IPS DF 4.7 (cell line): Measurements from ENCODE around the gene OBP2A.
"Not testable (repeated sequence)": the region's sequence is repeated elsewhere in the genome, so short reads cannot be mapped to it uniquely, and the experiment has no call there.

Experiments used
- DNase-seq: peaks from one replicate; pipeline ENCODE4 v3.0.0-alpha.2; 2013; ENCODE audit warnings: low spot score; ENCODE audit errors: extremely low read depth

The OBP2A gene, protein sequence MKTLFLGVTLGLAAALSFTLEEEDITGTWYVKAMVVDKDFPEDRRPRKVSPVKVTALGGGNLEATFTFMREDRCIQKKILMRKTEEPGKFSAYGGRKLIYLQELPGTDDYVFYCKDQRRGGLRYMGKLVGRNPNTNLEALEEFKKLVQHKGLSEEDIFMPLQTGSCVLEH

DNA sequence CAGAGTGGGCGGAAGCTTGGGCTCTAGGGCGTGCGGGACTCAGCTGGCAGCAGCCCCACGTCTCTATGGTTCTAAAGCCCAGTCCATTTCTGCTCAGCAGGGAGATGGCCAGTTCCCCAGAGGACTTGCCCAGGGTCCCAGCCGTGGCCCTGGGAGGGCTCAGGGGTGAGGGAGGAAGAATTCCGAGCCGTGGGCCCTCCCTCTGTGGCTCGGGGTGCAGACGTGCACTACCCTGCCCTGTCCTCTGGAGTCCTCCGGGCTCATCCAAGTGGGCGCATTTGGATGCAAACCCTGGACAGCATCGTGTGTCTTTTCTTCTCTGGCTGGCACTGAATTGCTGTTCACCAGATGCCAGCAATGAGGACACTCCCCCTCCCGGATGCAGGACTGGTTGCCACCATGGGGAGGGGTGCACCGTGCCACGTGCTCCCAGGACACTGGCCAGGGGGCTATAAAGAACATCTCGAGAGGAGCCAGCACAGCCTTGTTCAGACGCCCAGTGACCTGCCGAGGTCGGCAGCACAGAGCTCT lies at the start of gene OBP2A:
OBP2A (plus strand) TSS at position 481 of the 531 bp plus-strand sequence. CDS start 55 bp downstream, outside the sequence.
- DNase-seq = not testable (repeated sequence)

DNA sequence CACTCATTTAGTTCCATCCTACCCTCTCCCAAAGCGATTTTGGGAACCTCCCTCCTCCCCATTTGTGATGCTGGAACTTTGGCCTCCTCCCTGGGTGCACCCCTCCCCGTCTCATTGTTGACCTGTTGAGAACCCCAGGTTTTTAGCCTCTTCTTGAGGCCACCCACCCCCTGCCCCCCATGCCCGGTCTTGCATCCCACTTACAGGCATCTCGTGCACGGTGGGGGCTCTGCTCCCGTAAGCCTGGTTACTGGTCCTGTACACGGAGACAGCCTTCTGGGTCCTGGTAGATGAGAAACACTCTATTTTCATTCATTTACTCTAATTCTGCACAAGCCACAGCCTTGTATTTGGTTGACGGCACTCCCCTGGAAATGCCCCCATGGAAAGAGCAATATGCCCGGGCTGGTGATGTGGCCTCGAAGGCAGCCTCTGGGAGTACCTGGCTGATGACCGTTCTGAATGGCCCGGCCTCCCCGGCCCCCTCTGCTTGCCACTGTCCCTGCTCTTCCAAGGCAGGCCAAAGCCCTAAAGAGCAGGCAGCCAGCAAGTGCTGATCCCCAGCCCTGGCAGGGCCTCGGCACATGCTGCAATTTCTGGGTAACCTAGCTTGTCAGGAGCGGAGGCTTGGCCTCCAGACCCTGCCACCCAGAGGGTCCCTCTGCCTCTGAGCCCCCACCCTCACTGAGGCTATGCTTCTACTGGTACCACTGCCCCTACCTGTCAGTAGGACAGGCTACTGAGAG lies 47.4 kb upstream of the OBP2A start:
- DNase-seq = no peak

DNA sequence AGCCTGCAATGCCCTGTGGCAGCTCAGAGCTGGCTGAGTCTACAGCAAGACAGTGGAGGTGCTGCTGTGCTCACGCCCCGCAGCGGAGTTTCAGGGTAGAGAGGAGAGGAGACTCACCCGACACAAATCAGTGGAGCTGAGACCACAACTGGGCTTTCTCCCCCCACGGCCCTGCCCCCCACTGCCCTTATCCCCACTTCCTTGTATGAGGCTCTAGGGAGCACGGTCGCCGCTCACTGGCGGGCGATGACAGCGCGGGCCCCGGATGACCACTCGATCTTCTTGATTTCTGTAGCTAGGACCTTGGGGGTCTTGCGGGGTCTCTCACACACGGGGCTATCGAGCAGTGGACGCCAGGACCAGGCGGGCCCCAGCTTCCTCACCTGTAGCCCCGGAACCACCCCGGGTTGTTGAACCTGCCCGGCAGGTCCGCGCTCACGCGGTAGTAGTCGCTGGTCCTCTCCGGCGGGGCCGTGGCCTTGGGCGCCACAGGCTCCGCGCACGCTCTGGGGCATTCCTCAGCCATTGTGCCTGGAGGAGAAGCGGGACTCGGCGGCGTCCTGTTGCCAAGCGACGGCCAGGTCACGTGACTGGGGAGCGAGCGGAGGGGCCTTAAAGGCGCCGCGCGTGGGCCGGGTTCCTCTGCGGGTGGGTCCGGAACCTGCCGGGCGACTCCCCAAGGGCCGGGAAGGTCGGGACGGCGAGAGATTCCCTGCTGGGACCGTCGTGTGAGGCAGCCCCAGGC lies 46.4 kb upstream of the OBP2A start:
- DNase-seq = no peak

DNA sequence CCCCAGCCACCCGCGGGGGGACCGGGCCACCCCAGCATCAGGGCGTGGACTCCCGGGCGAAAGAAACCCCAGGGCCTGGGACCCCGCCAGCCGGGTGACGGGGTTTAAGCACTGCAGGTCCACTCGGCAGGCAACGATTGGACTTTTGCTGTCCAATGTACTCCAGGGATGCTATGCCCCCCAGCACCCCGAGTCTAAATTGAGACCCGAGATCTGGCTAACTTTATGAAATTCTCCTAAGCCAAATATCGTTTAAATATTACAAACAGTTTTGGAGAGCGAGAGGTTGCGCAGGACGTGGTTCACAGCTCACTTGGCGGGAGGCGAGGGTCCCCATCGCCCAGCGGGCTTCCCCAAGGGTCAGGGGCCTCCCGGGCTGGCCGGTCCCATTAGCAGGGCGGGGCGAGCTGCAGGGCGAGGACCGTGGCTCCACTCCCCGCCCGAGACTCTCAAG lies 45.8 kb upstream of the OBP2A start:
- no peak for DNase-seq

DNA sequence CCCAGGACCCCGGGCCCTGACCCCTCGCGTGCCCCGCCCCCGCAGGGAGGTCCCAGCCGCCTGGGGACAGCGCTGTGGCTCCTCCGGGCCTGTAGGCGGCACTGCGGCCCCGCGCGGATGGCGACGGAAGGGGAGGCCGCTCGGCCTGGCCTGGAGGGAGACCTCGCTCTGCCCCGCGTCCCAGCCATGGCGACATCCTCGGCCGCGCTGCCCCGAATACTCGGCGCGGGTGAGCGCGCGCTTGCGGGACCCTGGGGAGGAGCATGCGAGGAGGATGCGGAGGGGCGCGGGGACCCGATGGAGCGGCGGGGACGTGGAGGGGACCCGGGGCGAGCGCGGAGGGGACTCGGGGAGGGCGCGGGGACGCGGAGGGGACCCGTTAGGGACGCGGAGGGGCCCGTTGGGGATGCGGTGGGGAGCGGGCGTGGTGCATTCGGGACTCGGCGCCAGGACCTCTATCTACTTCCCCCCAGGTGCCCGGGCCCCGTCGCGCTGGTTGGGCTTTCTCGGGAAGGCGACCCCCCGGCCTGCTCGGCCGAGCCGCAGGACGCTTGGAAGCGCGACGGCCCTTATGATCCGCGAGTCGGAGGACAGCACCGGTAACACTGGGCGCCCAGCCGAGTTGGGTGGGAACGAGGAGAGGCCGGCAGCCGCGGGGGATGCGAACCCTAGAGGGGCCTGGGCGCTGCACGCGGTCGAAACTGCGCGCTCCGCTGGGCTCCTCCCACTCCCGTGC lies 45.2 kb upstream of the OBP2A start, which contains the start of gene MRPS2:
MRPS2 (plus strand) TSS at position 158 of the 736 bp plus-strand sequence; CDS start at position 187, 29 bp downstream.
- no peak for DNase-seq

DNA sequence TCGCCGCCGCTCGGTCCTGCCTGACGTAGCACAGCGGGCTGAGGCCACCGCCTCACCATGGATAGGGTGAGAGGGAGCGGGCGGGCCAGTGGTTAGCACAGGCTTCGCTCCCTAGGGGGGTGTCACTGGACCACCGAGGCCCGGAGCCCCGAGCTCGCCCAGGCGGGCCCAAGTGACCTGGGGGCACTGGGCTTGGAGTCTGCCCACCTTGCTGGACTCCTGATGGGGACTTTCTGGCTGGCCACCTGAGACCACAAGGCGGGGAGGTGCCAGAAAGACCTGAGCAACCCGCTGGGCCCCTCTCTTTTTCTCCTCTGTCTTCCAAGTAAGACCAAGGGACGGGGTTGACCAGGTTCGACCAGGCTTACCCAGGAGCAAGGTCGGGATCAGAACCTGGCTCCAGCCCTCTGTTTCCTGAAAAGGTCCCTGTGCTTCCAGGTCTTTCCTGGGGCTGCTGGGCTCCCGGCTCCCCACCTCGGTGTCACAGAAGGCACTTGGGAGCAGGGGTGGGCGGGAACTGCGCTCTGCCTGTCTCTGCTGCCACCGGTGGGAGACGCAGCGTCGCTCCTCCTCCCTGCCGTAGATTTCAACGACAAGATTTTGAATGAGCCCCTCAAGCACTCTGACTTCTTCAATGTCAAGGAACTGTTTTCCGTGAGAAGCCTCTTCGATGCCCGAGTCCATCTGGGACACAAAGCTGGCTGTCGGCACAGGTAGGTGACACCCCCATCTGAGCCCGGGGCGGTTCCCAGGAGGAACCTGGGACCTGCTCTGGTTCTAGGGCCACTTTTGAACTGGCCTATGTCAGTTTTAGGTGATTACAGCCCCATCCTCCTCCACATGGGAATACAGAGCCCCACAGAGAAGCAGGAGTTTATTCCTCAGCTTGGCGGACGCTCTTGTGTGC lies 44.4 kb upstream of the OBP2A start:
- DNase-seq = no peak

DNA sequence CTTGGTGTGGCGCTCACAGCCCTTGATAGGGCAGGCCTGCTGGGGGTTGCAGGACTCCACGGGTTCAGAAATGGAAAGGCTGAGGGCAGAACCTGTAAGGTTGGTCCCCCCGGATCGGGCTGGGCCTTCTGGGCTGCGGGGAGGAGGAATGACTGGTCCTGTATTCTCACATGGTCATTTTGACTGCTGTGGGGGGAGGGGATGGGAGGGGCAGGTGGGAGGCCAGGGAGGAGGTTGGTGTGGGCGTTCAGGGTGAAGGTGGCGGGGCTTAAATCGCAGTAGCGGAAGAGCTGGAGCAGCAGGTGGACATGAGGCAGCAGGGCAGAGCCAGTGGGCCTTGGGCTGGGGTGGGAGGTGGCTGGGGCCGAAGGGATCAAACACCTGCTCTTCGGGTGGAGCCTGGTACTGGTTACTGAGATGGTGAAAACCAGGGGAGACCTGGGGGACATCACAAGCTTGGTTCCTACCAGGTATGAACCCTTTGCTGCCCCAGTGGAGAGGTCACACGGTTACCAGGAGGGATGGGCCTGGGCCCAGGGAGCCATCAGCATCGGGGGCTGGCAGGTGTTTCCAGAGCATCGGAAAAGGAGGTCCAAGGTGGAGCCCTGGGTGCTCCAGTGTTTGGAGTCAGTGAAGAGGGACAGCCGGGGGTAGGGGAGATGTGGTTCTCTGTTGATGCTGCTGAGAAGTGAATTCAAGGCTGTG lies 43.6 kb upstream of the OBP2A start:
- DNase-seq = no peak

DNA sequence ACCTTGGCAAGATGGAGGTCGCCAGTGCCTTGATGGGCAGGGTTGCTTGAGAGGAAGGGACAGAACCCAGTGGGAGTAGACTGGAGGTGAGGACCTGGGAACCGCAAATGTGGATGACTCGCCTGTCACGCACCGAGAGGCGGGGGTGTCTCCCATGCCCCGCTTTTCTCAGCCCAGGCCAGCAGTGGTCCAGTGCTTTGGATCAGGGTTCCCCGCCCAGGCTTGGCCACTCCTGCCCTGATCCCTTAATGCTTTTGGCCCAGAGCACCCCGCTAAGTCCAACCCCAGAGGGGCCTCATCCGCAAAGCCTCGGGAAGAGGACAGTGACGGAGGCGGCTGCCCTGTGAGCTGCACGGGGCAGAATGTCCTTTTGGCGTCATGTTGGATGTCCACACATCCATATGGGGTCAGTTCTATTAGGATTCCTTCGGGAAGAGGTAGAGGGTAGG lies 43.0 kb upstream of the OBP2A start:
- no peak for DNase-seq

DNA sequence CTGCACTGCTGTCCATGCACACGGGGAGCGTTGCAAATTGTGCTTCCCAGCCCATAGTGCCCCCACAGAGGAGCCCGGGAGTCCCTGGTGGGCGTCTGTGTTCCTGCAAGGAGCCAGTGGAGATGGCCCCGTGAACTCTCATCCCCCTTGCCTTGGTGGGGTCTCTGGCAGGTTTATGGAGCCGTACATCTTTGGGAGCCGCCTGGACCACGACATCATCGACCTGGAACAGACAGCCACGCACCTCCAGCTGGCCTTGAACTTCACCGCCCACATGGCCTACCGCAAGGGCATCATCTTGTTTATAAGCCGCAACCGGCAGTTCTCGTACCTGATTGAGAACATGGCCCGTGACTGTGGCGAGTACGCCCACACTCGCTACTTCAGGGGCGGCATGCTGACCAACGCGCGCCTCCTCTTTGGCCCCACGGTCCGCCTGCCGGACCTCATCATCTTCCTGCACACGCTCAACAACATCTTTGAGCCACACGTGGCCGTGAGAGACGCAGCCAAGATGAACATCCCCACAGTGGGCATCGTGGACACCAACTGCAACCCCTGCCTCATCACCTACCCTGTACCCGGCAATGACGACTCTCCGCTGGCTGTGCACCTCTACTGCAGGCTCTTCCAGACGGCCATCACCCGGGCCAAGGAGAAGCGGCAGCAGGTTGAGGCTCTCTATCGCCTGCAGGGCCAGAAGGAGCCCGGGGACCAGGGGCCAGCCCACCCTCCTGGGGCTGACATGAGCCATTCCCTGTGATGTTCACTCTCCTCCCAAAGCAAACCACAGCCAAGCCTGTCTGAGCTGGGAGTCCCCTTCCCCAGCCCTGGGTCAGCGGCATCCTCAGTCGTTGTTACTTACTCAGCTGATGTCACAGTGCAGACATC lies 42.3 kb upstream of the OBP2A start:
- DNase-seq = no peak

DNA sequence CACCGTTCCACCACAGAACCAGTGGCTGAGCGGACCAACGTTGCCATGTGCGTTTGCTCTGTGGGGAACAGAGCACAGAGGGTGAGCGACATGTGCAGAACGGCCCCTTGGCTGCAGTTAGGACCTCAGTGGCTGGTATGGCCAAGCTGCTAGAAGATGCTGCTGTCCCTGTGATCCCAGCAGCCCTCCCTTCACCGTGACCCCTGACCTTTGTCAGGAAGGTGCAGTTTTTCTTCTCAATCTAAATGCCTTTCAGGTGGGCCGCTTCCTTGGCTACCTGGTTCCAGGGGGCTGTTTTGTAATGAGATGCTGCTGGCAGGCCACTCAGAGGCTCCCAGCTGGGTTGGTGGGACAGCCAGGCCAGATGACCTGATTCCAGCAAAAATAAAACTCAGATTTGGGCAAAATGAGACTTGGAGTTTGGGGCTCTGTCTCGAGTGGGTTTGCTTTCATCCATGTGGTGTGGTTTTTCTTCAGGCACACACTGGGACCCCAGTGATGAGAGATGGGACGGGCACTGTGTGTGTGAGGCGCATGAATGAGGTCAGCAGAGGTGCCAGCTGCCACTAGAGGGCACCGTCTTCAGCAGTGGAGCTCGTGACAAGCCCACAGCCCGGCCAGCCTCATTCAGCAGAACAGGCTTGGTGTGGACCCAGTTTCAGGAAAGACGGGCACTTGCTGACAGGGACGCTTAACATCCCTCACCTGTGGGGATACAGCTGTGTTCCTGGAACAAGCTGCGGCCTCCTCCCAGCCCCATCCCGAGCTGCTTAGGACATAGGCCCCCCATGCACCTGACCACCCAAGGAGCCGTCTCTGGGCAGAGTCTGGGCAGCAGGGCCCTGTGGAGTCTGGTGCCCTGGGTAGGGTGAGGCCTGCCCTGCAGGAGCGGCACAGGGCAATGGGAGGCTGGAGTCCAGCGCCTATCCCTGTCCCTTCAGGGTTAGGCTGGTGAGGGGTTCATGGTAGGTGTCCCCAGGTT lies 41.4 kb upstream of the OBP2A start:
- no peak for DNase-seq

DNA sequence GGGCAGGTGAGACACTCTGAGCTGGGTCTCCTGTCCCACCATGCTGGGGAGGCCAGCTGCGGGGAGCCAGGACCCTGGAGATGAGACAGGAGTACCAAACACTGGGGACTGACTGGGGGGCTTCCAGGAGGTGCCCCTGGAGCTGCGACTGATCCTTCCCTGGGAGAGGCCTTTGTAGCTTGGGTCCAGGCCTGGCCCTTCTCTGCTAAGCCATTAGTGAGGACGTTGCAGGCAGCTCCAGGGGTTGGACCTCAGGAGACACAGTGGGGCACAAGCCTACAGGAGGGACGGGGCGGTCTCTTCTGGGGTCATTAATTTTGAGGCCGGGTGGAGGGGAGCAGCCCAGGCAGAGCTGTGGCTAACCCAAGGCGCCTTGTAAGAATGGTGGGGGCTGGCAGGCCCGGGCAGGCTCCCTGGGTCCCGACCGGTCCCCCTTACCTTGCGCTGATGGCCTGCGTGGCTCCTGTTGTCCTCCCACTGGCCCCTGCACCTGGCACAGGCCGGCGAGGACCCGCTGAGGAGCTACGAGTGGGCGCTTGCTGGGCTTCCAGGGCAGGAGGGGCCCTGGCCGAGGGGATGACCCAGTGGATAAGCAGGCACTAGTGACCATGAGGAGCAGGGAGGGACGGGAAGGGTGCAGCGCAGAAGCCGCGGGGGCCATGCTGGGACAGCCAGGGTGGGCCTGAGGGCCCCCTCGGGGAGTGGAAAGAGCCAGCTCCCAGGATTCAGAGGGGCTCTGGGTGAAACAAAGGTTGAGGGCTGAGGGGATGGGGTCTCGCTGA lies 40.3 kb upstream of the OBP2A start:
- no peak for DNase-seq

DNA sequence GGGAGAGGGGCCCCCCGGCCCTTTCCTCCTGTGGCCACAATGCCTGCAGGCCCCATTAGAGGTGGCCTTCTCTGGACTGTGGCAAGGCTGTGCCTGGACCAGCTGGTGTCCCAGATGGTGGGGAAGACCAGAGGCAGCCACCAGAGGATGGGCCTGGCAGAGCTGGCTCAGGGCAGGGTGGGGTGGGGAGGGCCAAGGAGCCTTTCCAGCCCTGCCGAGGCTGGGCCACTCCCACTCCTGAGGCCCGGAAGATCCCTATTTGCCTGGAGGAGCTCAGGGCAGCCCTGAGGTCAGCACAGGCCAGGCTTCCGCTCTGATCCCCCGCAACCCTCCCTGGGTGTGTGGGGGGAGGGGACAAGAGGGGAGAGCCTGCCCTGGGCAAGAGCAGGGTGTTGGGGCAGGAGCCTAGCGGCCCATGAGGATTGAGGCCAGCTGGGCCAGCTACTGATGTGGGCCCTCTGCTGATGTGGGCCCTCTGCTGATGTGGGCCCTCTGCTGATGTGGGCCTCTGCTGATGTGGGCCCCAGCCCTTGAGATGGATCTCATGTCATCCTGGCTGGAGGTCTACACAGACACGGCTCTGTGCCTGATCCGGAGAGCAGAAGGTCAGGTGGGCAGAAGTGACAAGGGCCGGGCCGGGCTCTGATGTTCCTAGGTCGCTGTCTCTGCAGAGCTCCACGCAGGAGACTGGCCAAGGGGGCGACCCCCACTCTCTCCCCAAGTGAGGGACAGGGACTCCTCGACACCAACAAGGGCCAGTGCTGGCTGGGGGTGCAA lies 39.4 kb upstream of the OBP2A start:
- DNase-seq = no peak

DNA sequence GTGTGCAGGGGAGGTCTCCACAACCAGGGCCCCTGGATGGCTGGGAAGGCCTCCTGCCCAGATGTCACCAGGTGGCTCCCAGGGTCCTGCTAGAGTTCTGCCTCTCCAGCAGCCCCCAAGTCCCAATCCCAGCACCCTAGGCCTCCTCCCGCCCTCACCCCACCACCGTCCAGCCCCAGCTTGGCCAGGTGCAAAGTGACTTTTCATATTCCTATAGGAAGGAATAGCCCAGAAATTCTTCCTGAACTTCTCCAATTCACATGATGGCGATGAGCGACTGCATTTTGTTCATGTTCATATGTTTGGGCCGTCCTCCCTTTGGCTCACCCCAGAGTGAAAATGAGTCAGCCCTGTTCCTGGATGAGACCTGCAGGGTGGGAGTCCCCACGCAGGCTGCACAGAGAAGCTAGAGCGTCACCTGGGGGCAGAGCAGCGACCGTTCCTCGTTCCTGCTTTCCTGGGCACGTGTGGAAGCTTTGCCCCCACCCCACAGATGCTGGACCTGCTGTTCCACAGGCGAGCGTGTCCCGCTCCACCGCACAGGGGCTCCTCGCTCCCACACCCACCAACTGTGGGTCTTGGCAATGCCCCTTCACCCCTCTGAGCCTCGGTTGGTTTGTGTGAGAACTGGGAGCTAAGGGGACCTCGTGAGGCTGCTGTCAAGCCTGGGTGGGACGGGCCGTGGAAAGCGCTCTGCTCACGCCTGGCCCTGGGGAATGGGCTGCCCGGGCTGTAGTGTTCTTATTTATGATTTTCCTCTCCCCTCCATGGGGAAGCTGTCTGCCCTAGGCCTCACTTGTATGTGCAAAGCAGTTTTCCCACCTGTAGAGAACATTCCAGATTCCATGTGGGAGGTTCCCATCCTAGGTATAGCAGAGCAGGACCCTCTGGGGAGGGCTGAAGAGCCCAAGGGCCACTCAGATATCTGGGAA lies 38.6 kb upstream of the OBP2A start:
- no peak for DNase-seq

DNA sequence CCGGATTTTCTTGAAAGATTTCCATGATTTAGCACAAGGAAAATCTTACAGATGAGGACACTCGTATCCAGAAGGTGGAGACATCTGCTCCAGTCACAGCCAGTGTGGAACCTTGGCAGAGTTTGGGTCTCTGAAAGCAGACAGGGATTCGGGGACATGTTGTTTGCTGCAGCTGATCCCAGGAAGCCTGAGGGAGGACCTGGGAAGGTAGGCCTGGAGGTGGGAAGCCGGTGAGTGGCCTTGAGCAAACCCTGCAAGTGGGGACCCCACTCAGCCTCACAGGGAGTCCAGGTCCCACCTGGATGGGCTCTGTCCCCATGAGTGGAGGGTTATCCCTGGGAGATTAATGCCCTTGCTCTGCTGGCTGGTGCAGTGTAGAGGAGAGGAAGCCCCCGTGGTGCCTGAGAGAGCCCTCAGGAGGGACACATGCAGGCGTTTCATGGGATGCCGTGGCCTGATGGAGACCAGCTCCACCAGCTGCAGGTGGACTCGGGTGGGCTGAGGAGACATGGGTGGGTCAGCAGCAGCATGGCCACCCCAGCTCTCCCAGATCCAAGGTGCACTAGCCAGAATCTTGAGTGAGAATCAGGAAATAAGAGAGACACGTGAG lies 37.6 kb upstream of the OBP2A start:
- no peak for DNase-seq
